CD4-positive, alpha-beta T cell (primary cell): ENCODE data around the gene HEATR3. TPM values are rescaled to one million over a fixed set of nuclear protein-coding genes. Genes with fewer than 3 reads are reported as not detected.
A peak's percentile ranks its signal among the peaks of the same experiment; 100 is the strongest.

Source experiments
- ATAC-seq: fragments of 200-7000 bp; cut with Tn5 transposase; one replicate; pipeline ENCODE4 v1.10.0; 2022; ENCODE audit warnings: mild to moderate bottlenecking; ENCODE audit not compliant: poor library complexity
- CTCF ChIA-PET: fragments of 350-600 bp; sonication (Branson Sonifier 250); formaldehyde crosslinking; loops from one replicate; lab custom pipeline; 2021; ENCODE audit warnings: antibody characterized with exemption, inconsistent platforms; lab: Charles Lee
- POLR2A ChIA-PET: fragments of 350-600 bp; sonication (Branson Sonifier 250); formaldehyde crosslinking; loops from one replicate; lab custom pipeline; 2021; ENCODE audit warnings: antibody characterized with exemption, inconsistent platforms; lab: Charles Lee
- DNase-seq, 14 experiments: peaks; one replicate each; pipeline ENCODE4 v3.0.0-alpha.2; 2013 to 2020; ENCODE audit warnings: mixed read lengths in 2 of 14
- H3K27ac ChIP-seq, 2 donors: one replicate each; pipeline versions ENCODE4 v1.5.1 to v1.7.0; 2013; ENCODE audit warnings: low read length in 2 of 2, low read depth in 1 of 2, mild to moderate bottlenecking in 1 of 2
- H3K27me3 ChIP-seq, 2 experiments: 1 replicate in 1 of 2; 2 replicates in 1 of 2; pipeline versions ENCODE4 v1.6.1 to v1.7.0; 2013; ENCODE audit warnings: low read length in 2 of 2, control low read depth in 1 of 2, mild to moderate bottlenecking in 1 of 2, moderate library complexity in 1 of 2; ENCODE audit not compliant: insufficient read depth in 2 of 2, control insufficient read depth in 1 of 2
- H3K36me3 ChIP-seq: one replicate; pipeline ENCODE4 v1.6.1; 2013; ENCODE audit warnings: low read length, control low read depth; ENCODE audit not compliant: insufficient read depth
- H3K4me1 ChIP-seq: one replicate; pipeline ENCODE4 v1.6.1; 2013; ENCODE audit warnings: low read length, control low read depth; ENCODE audit not compliant: insufficient read depth
- H3K4me3 ChIP-seq: one replicate; pipeline ENCODE4 v1.5.1; 2013; ENCODE audit warnings: mild to moderate bottlenecking, low read length, moderate library complexity
- H3K9me3 ChIP-seq, 2 experiments: 1 replicate in 1 of 2; 2 replicates in 1 of 2; pipeline versions ENCODE4 v1.6.1 to v1.7.0; 2013; ENCODE audit warnings: low read length in 2 of 2, mild to moderate bottlenecking in 2 of 2, control low read depth in 1 of 2, moderate library complexity in 1 of 2; ENCODE audit not compliant: control insufficient read depth in 1 of 2, insufficient read depth in 1 of 2
- H3K27ac Mint-ChIP-seq: one replicate; pipeline ENCODE4 v1.8.0; 2020; ENCODE audit warnings: mixed read lengths
- H3K27me3 Mint-ChIP-seq: one replicate; pipeline ENCODE4 v1.8.0; 2021; ENCODE audit warnings: mixed read lengths
- H3K36me3 Mint-ChIP-seq: one replicate; pipeline ENCODE4 v1.8.0; 2021; ENCODE audit warnings: low read depth, mixed read lengths
- H3K4me1 Mint-ChIP-seq: one replicate; pipeline ENCODE4 v1.8.0; 2021; ENCODE audit warnings: low read depth, mixed read lengths
- H3K4me3 Mint-ChIP-seq: one replicate; pipeline ENCODE4 v1.8.0; 2020; ENCODE audit warnings: mild to moderate bottlenecking, mixed read lengths
- H3K9me3 Mint-ChIP-seq: one replicate; pipeline ENCODE4 v1.8.0; 2020; ENCODE audit warnings: mixed read lengths
- intact Hi-C, 2 experiments: fragments of 100-400 bp; cut with DNase I in 1 of 2; cut with micrococcal nuclease in 1 of 2; formaldehyde crosslinking; loops; one replicate each; pipeline versions ENCODE4 v1.15.1 to v1.9.0; 2023 to 2025; cut with DNase I, micrococcal nuclease
- total RNA-seq, 174 experiments: library from RNA in 2 of 174; stranded (reverse) in 2 of 174; gene quantifications; one replicate each; pipeline ENCODE4 v1.2.3 and lab custom pipeline; 2021 to 2026
- TF ChIP-seq, protein P1 (sequence below): fragments of 200-600 bp; IDR thresholded peaks from one replicate; pipeline ENCODE4 v1.8.0; 2022; ENCODE audit warnings: antibody characterized with exemption, mild to moderate bottlenecking

Gene HEATR3
- total RNA-seq, 2 experiments from 2014 or later: 10.1 to 10.6 TPM

GRCh38 chr16:50103764-50104163, 38.0 kb downstream of the HEATR3 start:
- DNase-seq: peak in 1 of 14 experiments; percentile 31
- H3K27me3 ChIP-seq: no peaks in the 10 kb centered on the region
- no peaks in the 10 kb centered on the region for H3K9me3 ChIP-seq
- no peak for ATAC-seq
- Mint-ChIP-seq H3K9me3 (no peaks in the 10 kb centered on the region), H3K27me3 (no peaks in the 10 kb centered on the region), H3K4me3 (no peak overlapping the region), H3K27ac (no peak overlapping the region), H3K4me1 (no peaks in the 10 kb centered on the region), H3K36me3 (peaks cover 77% of the 10 kb centered on the region)
- no peaks in the 10 kb centered on the region for H3K4me1 ChIP-seq
- intact Hi-C loops: no loop called here
- H3K4me3 ChIP-seq: no peak overlapping the region
- peaks cover 73% of the 10 kb centered on the region for H3K36me3 ChIP-seq
- H3K27ac ChIP-seq: no peak overlapping the region
- ChIA-PET POLR2A (no interaction called here), CTCF (no interaction called here)
- TF ChIP-seq, protein P1, sequence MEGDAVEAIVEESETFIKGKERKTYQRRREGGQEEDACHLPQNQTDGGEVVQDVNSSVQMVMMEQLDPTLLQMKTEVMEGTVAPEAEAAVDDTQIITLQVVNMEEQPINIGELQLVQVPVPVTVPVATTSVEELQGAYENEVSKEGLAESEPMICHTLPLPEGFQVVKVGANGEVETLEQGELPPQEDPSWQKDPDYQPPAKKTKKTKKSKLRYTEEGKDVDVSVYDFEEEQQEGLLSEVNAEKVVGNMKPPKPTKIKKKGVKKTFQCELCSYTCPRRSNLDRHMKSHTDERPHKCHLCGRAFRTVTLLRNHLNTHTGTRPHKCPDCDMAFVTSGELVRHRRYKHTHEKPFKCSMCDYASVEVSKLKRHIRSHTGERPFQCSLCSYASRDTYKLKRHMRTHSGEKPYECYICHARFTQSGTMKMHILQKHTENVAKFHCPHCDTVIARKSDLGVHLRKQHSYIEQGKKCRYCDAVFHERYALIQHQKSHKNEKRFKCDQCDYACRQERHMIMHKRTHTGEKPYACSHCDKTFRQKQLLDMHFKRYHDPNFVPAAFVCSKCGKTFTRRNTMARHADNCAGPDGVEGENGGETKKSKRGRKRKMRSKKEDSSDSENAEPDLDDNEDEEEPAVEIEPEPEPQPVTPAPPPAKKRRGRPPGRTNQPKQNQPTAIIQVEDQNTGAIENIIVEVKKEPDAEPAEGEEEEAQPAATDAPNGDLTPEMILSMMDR: no peak

- DNase-seq (no peak), ATAC-seq (no peak)
- Mint-ChIP-seq H3K4me1 (no peaks in the 10 kb centered on the region), H3K27ac (no peak overlapping the region), H3K9me3 (no peaks in the 10 kb centered on the region), H3K36me3 (no peaks in the 10 kb centered on the region), H3K27me3 (no peaks in the 10 kb centered on the region), H3K4me3 (no peak overlapping the region)
- no peak overlapping the region for H3K27ac ChIP-seq
- ChIA-PET CTCF (no interaction called here), POLR2A (no interaction called here)
- intact Hi-C loops: loop anchor here in 1 of 2 experiments (5.0 kb wide), 1 partner anchor 33 kb away; no protein-coding TSS in a partner anchor
- no peaks in the 10 kb centered on the region for H3K9me3 ChIP-seq
- TF ChIP-seq, protein P1: no peak
- H3K4me1 ChIP-seq: no peaks in the 10 kb centered on the region
- H3K27me3 ChIP-seq: no peaks in the 10 kb centered on the region
- H3K4me3 ChIP-seq: no peak overlapping the region
- no peaks in the 10 kb centered on the region for H3K36me3 ChIP-seq
These were observed 48.8 kb downstream of the HEATR3 start for GRCh38 chr16:50114357-50115129.

GRCh38 chr16:50120711-50121110, 54.9 kb downstream of the HEATR3 start:
- CTCF ChIA-PET: interaction anchor here (1.0 kb wide), 1 partner anchor 90 kb away, joined by 3 read pairs; no protein-coding TSS in a partner anchor
- peaks cover 3% of the 10 kb centered on the region for H3K9me3 Mint-ChIP-seq
- H3K27me3 Mint-ChIP-seq: no peaks in the 10 kb centered on the region
- TF ChIP-seq, protein P1: no peak
- Histone ChIP-seq H3K27me3 (no peaks in the 10 kb centered on the region), H3K4me1 (peaks cover 12% of the 10 kb centered on the region), H3K9me3 (no peaks in the 10 kb centered on the region), H3K36me3 (no peaks in the 10 kb centered on the region), H3K27ac (no peak overlapping the region), H3K4me3 (no peak overlapping the region)
- intact Hi-C loops: loop anchor here in 1 of 2 experiments (5.0 kb wide), 1 partner anchor 42 kb away; no protein-coding TSS in a partner anchor
- no peak overlapping the region for H3K27ac Mint-ChIP-seq
- DNase-seq: no peak
- no peak for ATAC-seq
- POLR2A ChIA-PET: interaction anchor here (2.1 kb wide), 2 partner anchors 32 to 76 kb away, joined by 5 to 9 read pairs; partner anchors contain the start of gene TENT4B
- H3K4me3 Mint-ChIP-seq: no peak overlapping the region
- peaks cover 17% of the 10 kb centered on the region for H3K4me1 Mint-ChIP-seq
- H3K36me3 Mint-ChIP-seq: no peaks in the 10 kb centered on the region
